ENCODE measurements around the gene MACF1.
A peak's percentile ranks its signal among the peaks of the same experiment; 100 is the strongest.

MACF1 gene

GRCh38 chr1:39204441-39205081 is at the start of gene MACF1:
MACF1 (plus strand) TSS chr1:39204695; CDS start chr1:39205023, 328 bp downstream.
- peak; percentile 54 for DNase-seq

DNA sequence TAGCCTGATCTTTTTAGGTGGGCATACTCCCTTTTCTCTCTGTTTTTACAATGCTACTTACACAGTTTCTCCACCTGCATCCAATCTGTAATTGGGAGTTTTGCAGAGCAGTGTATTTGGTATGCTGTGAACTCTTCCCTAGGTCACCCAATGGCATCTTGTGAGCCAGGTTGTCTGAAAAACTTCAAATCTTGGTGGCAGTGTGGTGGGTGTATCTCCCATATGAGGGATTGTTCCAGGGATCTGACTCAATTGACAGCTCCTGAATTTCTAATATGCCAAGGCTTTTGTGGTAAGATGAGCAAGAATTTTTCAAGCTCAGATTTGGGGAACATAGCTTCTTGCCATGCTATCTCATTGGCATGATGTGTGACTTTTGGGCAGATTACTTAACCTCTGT is 47.2 kb upstream of the MACF1 start:
- DNase-seq: no peak

DNA sequence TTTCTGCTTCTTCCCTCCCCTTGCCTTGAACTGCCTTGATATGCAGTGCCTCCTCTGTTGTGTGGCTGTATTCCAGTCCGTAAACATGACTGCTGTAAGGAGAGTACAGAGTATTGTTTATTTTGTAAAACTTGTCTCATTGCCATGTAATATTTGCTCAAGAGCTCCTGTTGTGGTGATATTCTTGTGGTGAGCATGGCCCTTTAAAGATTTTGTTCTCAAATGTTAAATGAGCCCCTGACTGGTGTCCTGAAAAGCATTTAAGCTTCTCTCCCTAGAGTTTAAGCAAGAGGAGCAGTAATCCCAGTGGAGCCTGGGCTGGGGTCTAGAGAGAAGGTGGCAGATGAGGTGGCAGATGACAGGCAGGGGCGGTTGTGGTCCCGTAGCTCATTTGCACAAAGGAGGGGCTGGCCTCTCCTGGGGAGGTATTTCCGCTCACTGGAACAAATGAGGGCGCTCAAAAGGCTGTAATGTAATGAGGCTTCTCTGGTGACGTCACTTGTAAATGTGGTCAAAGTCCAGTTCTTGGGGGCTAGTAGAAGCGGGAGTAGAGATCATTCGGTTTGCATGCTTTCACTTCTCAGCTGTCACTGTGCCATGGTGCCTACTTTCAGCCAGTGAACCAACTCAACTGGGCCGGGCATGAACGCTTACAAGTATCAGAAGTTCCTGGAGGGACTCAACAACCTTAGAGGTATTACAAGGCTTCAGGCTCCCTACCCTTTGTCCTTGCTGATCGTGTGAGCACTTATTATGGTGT is 46.0 kb upstream of the MACF1 start:
- DNase-seq: no peak

GRCh38 chr1:39159224-39160036 is 45.1 kb upstream of the MACF1 start:
- DNase-seq: peak; percentile 49

DNA sequence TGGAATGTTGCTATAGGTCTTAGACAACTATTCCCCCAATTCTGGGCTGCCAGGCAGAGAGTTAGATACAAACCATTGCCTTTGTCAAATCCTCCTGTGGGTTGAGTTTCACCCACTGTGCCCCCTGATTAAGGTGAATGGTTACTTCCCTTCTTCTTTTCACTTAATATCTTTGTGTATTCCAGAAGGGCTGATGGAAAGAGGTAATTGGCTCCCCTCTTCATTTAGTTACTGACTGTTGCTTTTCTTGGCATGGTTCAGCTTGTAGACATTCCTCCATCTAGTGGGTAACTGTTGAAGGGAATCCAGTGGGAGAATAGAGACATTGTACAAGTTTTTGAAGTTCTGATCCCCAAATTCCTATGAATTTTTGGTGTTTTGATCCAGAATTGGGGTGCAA is 43.8 kb upstream of the MACF1 start:
- DNase-seq: no peak

DNA sequence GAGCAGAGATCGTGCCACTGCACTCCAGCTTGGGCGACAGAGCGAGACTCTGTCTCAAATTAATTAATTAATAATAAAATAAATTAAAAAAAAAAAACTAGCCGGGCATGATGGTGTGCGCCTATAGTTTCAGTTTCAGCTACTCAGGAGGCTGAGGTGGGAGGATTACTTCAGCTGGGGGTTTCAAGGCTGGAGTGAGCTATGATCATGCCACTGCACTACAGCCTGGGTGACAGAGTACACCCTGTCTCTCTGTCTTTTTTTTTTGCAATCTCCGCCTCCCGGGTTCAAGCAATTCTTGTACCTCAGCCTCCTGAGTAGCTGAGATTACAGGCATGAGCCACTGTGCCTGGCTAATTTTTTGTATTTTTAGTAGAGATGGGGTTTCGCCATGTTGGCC is 42.7 kb upstream of the MACF1 start:
- DNase-seq: peak; percentile 76

- no peak for DNase-seq
Observed at GRCh38 chr1:39163469-39163868, 41.0 kb upstream of the MACF1 start.

GRCh38 chr1:39164256-39164655 is 40.2 kb upstream of the MACF1 start:
- no peak for DNase-seq

GRCh38 chr1:39165049-39165448 is 39.4 kb upstream of the MACF1 start:
- DNase-seq: no peak

- no peak for DNase-seq
Observed at GRCh38 chr1:39165488-39165887, 39.0 kb upstream of the MACF1 start.

GRCh38 chr1:39167632-39168209 is 36.8 kb upstream of the MACF1 start:
- no peak for DNase-seq

DNA sequence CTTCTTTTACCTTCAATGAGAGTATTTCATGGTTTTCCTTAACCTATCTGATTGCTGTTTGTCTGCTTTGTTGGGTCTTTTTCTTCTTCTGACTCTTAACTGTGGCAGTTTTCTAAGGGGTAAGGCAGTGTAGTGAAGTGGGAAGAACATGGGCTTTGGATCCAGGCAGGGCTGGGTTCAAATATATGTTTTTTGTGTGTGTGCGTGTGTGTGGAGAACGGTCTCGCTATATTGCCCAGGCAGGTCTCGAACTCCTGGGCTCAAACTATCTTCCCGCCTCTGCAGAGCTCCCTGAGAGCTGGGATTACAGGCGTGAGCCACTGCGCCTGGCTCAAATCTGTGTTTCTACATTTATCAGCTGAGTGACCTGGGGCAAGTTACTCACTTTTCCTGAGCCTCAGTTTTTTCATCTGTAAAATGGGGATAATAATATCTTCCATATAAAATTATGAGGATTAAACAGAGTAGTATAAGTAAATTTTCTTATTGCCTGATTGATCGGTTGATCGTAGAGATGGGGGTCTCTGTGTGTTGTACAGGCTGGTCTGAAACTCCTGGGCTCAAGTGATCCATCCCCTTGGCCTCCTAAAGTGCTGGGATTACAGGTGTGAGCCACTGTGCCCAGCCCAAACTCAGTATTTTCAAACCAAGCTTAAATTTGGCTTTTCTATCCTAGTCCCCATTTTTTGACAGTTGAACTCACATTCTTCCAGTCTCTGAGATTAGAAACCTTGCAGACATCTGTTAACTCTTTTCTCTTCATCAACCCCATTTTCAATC is 36.0 kb upstream of the MACF1 start:
- DNase-seq: no peak

DNA sequence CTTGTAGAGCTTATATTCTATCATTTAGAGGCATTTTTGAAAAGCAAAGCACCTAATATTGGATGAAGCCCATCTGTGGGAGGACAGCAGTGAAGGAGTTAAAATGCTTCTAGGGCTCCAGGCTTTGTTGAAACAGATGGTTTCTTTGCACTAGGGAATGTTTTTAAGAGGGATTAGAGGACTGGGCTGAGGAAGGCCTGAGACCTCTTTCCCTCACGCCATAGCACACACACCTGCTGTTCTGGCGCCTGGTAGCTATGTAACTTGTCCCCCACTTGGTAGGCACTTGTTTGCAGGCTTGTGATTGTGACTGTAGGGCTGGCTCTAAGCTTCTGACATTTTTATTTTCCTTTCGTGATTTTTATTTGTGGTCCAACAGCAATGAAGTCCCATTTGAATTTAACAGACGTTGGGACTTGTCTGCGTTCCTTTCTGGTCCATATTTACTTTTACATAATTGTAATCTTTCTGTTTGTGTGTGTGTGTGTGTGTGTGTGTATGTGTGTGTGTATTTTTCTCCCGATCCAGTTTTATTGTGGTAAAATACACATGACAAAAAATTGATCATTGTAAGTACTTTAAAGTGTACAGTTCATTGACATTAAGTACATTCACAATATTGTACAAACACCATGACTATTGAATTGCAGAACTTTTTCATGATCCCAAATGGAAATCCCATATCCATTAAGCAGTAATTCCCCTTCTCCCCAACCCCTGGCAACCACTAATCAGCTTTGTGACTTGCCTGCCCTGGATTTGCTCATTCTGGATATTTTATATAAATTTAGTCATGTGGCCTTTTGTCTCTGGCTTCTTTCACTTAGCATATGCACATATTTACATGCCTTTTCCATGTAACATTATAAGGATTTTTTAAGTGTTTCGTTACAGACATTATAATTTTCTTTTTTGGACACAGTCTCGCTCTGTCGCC is 33.5 kb upstream of the MACF1 start:
- no peak for DNase-seq

- DNase-seq: no peak
Observed at GRCh38 chr1:39173119-39173994, 31.1 kb upstream of the MACF1 start.

DNA sequence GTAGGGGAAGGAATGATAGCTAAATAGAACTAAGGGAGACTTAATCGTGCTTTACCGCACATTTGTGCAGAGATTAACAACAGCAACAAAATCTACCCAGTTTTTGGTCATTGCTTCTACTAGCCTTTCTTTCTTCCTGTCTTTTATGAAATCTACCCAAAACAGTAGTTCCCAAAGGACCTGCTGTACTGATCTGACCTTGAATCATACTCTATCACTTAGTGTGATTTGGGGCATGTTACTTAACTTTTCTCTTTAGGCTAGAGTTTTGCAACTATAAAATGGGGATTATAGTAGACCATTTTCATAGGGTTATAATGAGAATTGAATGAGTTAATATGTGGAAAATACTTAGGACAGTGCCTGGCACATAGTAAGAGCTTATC is 30.5 kb upstream of the MACF1 start:
- no peak for DNase-seq

- DNase-seq: no peak
Observed at GRCh38 chr1:39174390-39175081, 30.0 kb upstream of the MACF1 start.

- DNase-seq: no peak
Observed at GRCh38 chr1:39177706-39178105, 26.8 kb upstream of the MACF1 start.

DNA sequence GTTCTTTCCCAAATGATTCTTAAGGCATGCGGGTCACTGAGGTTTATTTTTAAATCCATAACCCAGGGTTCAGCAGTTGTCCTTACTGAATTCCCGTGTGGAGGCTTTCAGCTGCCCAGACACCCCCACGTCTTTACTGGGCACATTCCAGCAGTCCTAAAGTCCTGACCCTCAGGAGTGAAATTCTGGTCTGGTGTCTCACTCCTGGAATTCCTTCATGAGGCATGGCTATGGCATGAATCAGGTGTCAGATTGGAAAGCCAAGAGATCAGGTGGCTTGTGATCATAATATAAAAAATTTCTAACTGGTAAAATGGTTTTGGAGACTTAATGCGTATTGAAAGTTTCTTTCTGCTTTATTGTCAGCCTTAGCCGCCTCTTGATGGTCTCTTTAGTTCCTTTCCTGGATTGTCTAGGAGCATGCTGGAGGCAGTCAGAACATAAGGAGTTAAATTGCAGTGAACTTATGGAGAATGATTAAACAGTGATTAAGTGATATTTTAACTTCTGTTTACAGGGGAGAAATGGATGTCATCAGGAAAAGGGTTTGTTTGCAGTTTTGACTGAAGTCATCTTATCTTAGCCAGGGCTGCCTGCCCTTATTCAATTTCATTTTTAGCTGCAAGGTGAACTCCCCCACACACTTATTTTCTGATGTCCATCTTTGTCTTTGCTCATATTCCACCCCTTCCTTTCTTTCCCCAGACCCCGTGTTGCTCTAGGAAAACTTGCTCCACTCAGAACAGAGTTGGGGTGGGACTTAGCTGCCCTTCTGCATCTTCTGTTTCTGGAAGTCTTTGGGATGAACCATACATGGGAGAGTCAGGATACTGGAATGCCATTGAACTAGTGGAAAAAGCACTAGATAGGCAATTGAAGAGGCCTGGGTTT is 25.7 kb upstream of the MACF1 start:
- no peak for DNase-seq

DNA sequence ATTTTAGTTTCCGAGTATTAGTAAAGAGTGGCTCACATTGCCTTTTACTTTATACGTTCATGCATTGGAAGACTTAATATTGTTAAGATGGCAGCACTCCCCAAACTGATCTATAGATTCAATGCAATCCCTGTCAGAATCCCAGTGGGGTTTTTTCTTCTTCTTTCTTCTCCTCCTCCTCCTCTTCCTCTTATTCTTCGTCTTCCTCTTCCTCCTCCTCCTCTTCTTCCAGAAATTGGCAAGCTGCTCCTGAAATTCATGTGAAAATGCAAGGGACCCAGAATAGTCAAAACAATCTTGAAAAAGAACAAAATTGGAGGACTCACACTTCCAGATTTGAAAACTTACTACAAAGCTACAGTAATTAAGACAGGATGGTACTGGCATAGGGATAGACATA is 23.2 kb upstream of the MACF1 start:
- no peak for DNase-seq
